ENCODE data around the gene CLHC1.

- peak; percentile 58 for TF ChIP-seq EP300 (IDR thresholded peaks at IDR 0.05; ENCODE audit: low read depth)
- peak; percentile 87 for TF ChIP-seq POLR2A (IDR thresholded peaks at IDR 0.05)
These were observed at the start of gene CLHC1, which contains the start of gene RPS27A for GRCh38 chr2:55232084-55232862.
